Measurements from ENCODE around the gene LPCAT3. TPM values are rescaled to one million over a fixed set of nuclear protein-coding genes. Genes with fewer than 3 reads are reported as not detected.

The LPCAT3 gene
- total and polyA plus RNA-seq, 2 of the 13 experiments (the other 11 are each of a cell fraction or from before 2014, with no cell fraction given), result 44.5 to 64.3 TPM

GRCh38 chr12:6937481-6938352 lies 80.6 kb downstream of the LPCAT3 start (continued):
- TF ChIP-seq ZNF142 (CRISPR knock-in tag; IDR thresholded peaks at IDR 0.05), result peak; percentile 78
- no peak; the same call in 1 of the 2 replicates for TF ChIP-seq SAFB2 (CRISPR knock-in tag; IDR thresholded peaks at IDR 0.05; ENCODE audit: borderline replicate concordance, low read depth)
- peak; percentile 91 for TF ChIP-seq ZNF350 (CRISPR knock-in tag; IDR thresholded peaks at IDR 0.05; ENCODE audit: borderline replicate concordance, low read depth)
- TF ChIP-seq ZNF30 (CRISPR knock-in tag; IDR thresholded peaks at IDR 0.05), result no peak
- 0 out of 2 replicates have a peak, but pooled peaks have one; percentile 34 for TF ChIP-seq SMAD9 (CRISPR knock-in tag; IDR thresholded peaks at IDR 0.05)
- TF ChIP-seq ZSCAN20 (CRISPR knock-in tag; IDR thresholded peaks at IDR 0.05; ENCODE audit: borderline replicate concordance), result no peak
- TF ChIP-seq FOXJ3 (CRISPR knock-in tag; IDR thresholded peaks at IDR 0.05; ENCODE audit: borderline replicate concordance), result peak; percentile 46; the same call in 1 of the 2 replicates
- TF ChIP-seq POGK (CRISPR knock-in tag; conservative IDR thresholded peaks at IDR 0.05), result peak; percentile 95
- no peak for TF ChIP-seq ZNF503 (CRISPR knock-in tag; IDR thresholded peaks at IDR 0.05)
- TF ChIP-seq, protein P1, sequence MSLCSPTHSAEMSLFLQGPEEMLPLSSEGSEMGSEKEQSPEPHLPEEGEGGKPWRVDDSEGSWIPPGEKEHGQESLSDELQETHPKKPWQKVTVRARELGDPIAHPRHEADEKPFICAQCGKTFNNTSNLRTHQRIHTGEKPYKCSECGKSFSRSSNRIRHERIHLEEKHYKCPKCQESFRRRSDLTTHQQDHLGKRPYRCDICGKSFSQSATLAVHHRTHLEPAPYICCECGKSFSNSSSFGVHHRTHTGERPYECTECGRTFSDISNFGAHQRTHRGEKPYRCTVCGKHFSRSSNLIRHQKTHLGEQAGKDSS (CRISPR knock-in tag; IDR thresholded peaks at IDR 0.05; ENCODE audit: borderline replicate concordance, low read depth), result peak; percentile 56; the same call in 1 of the 2 replicates
- no peak; the same call in 1 of the 2 replicates for TF ChIP-seq SIX4 (CRISPR knock-in tag; IDR thresholded peaks at IDR 0.05)
- TF ChIP-seq THAP8 (CRISPR knock-in tag; IDR thresholded peaks at IDR 0.05; ENCODE audit: borderline replicate concordance), result no peak
- TF ChIP-seq ZNF569 (CRISPR knock-in tag; IDR thresholded peaks at IDR 0.05; ENCODE audit: borderline replicate concordance), result no peak
- TF ChIP-seq, protein P2, sequence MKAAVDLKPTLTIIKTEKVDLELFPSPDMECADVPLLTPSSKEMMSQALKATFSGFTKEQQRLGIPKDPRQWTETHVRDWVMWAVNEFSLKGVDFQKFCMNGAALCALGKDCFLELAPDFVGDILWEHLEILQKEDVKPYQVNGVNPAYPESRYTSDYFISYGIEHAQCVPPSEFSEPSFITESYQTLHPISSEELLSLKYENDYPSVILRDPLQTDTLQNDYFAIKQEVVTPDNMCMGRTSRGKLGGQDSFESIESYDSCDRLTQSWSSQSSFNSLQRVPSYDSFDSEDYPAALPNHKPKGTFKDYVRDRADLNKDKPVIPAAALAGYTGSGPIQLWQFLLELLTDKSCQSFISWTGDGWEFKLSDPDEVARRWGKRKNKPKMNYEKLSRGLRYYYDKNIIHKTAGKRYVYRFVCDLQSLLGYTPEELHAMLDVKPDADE (CRISPR knock-in tag; IDR thresholded peaks at IDR 0.05), result no peak

Data from HepG2 (cell line).